ENCODE measurements around the gene AGBL5.

Gene AGBL5

DNA sequence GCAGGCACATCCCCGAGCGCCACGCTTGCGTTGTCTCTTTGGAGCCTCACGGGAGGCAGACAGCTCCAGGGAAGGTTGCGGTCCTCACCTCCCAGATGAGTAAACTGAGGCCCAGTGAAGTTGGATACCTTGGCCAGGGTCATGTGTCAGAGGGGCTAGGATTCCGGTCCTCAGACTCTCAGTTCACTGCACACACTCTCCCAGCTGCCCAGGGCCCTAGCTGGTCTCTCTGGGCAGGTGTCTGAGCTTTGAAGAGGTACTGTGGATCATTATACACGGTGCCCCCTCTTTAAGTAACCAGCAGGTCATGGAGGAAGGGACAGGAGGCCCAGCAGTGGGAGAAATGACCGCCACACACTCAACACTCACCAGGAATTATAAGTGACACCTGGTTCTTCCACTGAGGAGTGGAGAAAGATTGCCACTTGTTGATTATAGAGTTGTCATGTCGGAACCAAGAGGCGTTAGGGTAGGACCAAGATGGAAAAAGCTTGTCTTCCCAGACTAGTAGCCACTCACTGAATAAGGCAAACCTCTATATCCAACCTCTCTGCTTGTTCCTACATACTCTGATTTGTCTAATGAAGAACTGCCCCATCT lies 18.1 kb upstream of the AGBL5 start:
- ATAC-seq (replicated peaks), result peak; percentile 5 to 14

DNA sequence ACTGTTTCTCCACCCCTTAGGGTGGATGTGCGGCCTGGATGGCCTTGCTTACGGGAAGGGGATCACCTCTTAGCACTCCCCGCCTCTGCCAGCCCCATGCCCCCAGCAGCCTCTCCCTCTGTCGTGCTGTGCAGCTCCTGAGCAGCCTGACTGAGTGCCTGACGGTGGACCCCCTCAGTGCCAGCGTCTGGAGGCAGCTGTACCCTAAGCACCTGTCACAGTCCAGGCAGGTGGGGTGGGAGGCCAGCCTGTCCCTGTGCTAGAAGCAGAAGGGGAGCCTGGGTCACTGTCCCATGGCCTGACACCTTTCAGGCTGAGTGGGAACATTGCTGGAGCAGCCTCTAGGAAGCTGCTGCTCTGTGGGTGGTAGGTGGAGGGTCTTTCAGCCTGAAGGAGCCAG lies 13.5 kb upstream of the AGBL5 start:
- DNase-seq (no peak), ATAC-seq (replicated peaks) (no peak)
- H3K9me3 Mint-ChIP-seq, result no peaks in the 10 kb centered on the region
- H3K27ac Mint-ChIP-seq, result no peak overlapping the region
- H3K4me3 Mint-ChIP-seq, result no peak overlapping the region
- H3K36me3 Mint-ChIP-seq, result peaks cover 65 to 79% of the 10 kb centered on the region in 2 donors
- H3K27me3 Mint-ChIP-seq, result no peaks in the 10 kb centered on the region
- peaks cover 41 to 69% of the 10 kb centered on the region in 2 donors for H3K4me1 Mint-ChIP-seq

More for the DNA sequence above, 18.1 kb upstream of the AGBL5 start:
- Mint-ChIP-seq H3K36me3 (peaks cover 42 to 61% of the 10 kb centered on the region in 2 donors), H3K4me3 (peak overlapping the region; percentile 92 to 97), H3K4me1 (peaks cover 28 to 58% of the 10 kb centered on the region in 2 donors), H3K27ac (peak overlapping the region; percentile 92), H3K27me3 (no peaks in the 10 kb centered on the region), H3K9me3 (no peaks in the 10 kb centered on the region)
- DNase-seq, result no peak

DNA sequence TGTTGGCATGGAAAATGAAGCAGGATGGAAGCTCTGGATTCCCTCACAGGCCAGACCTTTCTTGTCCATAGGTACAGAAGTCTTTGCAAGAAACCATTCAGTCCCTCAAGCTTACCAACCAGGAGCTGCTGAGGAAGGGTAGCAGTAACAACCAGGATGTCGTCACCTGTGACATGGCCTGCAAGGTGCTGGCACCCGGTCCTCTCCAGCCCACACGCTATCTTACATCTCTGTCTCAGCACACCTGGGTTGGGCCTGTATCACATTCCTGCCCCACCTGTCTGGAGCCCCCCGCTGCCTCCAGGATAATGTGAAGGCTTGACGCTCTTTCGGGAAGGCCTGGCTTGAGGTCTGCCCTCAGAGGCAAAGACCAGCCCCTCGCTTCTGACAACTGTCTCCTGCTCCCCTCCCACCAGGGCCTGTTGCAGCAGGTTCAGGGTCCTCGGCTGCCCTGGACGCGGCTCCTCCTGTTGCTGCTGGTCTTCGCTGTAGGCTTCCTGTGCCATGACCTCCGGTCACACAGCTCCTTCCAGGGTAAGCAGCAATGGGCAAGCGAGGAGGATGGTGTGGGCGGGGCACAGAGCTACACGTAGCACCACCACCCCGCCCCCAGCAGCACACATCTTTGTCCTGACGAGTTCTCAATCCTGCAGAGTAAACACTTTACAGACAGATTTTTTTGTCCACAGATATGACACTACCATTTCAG lies 12.7 kb upstream of the AGBL5 start:
- H3K27ac Mint-ChIP-seq, result no peak overlapping the region
- H3K36me3 Mint-ChIP-seq, result peaks cover 65 to 78% of the 10 kb centered on the region in 2 donors
- H3K9me3 Mint-ChIP-seq, result no peaks in the 10 kb centered on the region
- ATAC-seq (replicated peaks), result no peak
- DNase-seq, result no peak
- H3K4me3 Mint-ChIP-seq, result no peak overlapping the region
- peaks cover 40 to 63% of the 10 kb centered on the region in 2 donors for H3K4me1 Mint-ChIP-seq
- no peaks in the 10 kb centered on the region for H3K27me3 Mint-ChIP-seq

DNA sequence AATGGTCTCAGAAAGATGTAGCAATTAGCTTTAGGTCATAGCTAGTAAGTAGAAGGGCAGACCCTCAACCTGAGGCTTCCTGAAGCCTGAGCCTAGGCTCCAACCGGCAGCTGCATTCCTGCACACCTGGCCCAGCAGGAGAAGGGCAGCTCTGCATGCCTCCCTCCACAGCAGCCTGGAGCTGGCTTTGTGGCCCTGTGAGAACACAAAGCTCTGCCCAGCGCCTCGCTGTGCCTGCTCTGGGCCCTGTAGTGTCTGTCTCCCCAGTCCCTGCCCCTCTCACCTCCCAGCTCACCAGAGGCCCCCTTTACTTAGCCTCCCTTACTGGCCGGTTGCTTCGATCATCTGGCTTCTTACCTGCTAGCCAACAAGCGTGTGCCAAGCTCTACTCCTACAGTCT lies 12.0 kb upstream of the AGBL5 start:
- Mint-ChIP-seq H3K36me3 (peaks cover 61 to 72% of the 10 kb centered on the region in 2 donors), H3K4me3 (no peak overlapping the region), H3K9me3 (no peaks in the 10 kb centered on the region), H3K27me3 (no peaks in the 10 kb centered on the region), H3K27ac (peak overlapping the region; percentile 47), H3K4me1 (peaks cover 35 to 57% of the 10 kb centered on the region in 2 donors)
- DNase-seq (no peak), ATAC-seq (replicated peaks) (no peak)

DNA sequence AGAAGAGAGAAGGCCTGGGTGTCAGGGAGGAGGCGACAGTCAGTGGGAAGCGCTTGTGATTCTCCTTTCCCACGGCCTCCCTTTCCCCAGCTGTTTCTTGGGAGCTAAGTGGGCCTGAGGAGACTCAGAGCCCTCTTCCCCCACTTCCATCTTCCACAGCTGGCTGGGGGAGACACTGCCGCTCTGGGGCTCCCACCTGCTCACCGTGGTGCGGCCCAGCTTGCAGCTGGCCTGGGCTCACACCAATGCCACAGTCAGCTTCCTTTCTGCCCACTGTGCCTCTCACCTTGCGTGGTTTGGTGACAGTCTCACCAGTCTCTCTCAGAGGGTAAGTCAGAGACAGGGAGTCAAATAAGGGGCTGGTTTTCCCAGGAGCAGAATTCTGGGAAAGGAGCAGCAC lies 11.6 kb upstream of the AGBL5 start:
- DNase-seq, result no peak
- H3K27me3 Mint-ChIP-seq, result no peaks in the 10 kb centered on the region
- ATAC-seq (replicated peaks), result no peak
- no peaks in the 10 kb centered on the region for H3K9me3 Mint-ChIP-seq
- H3K36me3 Mint-ChIP-seq, result peaks cover 60 to 76% of the 10 kb centered on the region in 2 donors
- H3K27ac Mint-ChIP-seq, result peak overlapping the region; percentile 47
- no peak overlapping the region for H3K4me3 Mint-ChIP-seq
- peaks cover 34 to 52% of the 10 kb centered on the region in 2 donors for H3K4me1 Mint-ChIP-seq

DNA sequence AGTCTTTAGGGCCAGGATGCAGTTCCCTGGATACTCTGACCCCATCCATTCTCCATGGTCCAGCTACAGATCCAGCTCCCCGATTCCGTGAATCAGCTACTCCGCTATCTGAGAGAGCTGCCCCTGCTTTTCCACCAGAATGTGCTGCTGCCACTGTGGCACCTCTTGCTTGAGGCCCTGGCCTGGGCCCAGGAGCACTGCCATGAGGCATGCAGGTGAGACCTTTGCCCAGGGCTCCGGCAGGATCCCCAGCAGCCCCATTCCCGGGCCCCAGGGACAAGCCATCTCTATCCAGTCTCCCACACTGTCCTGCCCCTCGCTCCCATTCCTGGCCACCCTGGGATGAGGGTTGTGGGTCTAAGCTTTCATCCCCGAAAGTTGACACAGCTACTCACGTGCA lies 11.2 kb upstream of the AGBL5 start:
- DNase-seq, result no peak
- H3K36me3 Mint-ChIP-seq, result peaks cover 56 to 76% of the 10 kb centered on the region in 2 donors
- no peak for ATAC-seq (replicated peaks)
- H3K27ac Mint-ChIP-seq, result peak overlapping the region; percentile 94
- no peaks in the 10 kb centered on the region for H3K27me3 Mint-ChIP-seq
- H3K4me3 Mint-ChIP-seq, result no peak overlapping the region
- no peaks in the 10 kb centered on the region for H3K9me3 Mint-ChIP-seq
- peaks cover 32 to 48% of the 10 kb centered on the region in 2 donors for H3K4me1 Mint-ChIP-seq

DNA sequence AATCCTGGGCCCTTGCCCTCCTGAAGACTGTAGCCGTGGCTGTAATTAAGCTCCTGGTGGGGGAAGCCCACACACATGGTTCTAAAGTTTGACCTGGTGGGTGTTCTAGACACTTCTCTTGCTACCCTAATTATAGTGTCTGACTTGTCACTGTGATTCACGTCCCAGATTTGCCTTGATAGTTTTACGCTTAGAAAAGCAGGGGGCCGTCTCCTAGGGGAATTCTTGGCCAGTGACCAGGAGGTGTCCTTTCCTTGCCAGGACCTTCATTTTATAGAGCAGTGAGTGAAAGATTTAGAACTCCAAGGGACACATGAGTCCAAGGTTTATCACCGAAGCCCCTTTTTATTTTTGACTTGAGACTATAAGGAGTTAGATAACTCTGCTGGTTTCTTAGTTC lies 9.7 kb upstream of the AGBL5 start:
- no peak for DNase-seq
- Mint-ChIP-seq H3K4me1 (peaks cover 32 to 46% of the 10 kb centered on the region in 2 donors), H3K27me3 (no peaks in the 10 kb centered on the region)

DNA sequence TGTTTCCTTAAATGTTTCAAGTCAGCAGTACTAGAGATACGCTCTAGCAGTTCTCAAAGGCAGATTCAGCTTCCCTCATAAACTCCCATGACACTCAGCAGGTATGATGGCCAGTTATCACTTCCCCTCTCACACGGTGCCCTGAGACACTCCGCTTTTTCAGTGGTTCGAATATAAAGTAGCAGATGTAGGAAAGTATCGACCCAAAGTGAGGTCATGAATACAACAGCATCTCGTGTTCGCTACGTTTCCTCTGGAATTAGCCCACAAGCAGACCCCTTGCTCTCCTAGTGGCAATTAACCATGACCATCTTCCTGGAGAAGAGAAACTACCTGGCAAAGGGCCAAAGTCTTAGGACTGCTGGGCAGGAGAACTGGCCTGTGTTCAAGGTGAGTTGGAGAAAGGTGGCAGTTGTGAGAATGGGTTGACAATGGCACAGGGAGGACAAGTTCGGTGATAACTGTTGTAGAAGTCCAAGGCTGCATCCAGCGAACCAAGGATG lies 9.3 kb upstream of the AGBL5 start:
- peaks cover 42 to 58% of the 10 kb centered on the region in 2 donors for H3K36me3 Mint-ChIP-seq
- peak overlapping the region; percentile 94 for H3K27ac Mint-ChIP-seq
- H3K27me3 Mint-ChIP-seq, result no peaks in the 10 kb centered on the region
- peaks cover 32 to 46% of the 10 kb centered on the region in 2 donors for H3K4me1 Mint-ChIP-seq
- ATAC-seq (replicated peaks), result peak; percentile 99
- H3K9me3 Mint-ChIP-seq, result no peaks in the 10 kb centered on the region
- H3K4me3 Mint-ChIP-seq, result peak overlapping the region; percentile 66 to 72
- peak; percentile 58 for DNase-seq

More for the DNA sequence above, 9.7 kb upstream of the AGBL5 start:
- no peaks in the 10 kb centered on the region for H3K9me3 Mint-ChIP-seq
- H3K36me3 Mint-ChIP-seq, result peaks cover 46 to 62% of the 10 kb centered on the region in 2 donors
- ATAC-seq (replicated peaks), result peak; percentile 67 to 71
- peak overlapping the region; percentile 66 to 72 for H3K4me3 Mint-ChIP-seq
- H3K27ac Mint-ChIP-seq, result peak overlapping the region; percentile 94

DNA sequence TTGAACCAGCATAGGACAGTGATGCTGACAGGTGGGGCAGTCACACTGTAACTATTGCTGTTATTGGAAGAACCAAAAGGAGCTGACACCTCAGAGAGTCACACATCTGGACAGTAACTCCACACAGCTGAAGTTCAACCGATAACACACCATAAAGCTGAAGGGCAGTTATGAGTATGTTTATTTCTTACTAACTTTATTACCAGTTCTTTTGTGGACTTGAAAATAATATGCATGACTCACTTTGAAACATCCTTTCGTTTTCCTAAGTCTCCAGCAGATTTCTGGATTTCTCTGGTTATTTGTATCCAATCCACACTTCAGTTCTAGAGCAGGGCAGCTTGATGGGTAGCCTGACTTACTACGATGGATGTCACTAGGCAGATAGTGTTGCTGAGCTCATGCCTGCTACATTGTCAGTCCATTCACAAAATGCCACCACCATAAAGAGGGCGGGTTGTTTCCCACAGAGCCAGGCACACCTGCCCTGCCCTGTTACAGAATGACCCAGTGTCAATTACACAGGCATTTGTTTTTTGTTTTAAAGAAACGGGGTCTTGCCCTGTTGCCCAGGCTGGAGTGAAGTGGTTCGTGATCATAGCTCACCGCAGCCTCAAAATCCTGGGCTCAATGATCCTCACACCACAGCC lies 8.4 kb upstream of the AGBL5 start:
- Mint-ChIP-seq H3K4me1 (peaks cover 34 to 53% of the 10 kb centered on the region in 2 donors), H3K27ac (no peak overlapping the region), H3K9me3 (no peaks in the 10 kb centered on the region), H3K4me3 (no peak overlapping the region), H3K36me3 (peaks cover 33 to 49% of the 10 kb centered on the region in 2 donors), H3K27me3 (no peaks in the 10 kb centered on the region)
- DNase-seq (no peak), ATAC-seq (replicated peaks) (no peak)

DNA sequence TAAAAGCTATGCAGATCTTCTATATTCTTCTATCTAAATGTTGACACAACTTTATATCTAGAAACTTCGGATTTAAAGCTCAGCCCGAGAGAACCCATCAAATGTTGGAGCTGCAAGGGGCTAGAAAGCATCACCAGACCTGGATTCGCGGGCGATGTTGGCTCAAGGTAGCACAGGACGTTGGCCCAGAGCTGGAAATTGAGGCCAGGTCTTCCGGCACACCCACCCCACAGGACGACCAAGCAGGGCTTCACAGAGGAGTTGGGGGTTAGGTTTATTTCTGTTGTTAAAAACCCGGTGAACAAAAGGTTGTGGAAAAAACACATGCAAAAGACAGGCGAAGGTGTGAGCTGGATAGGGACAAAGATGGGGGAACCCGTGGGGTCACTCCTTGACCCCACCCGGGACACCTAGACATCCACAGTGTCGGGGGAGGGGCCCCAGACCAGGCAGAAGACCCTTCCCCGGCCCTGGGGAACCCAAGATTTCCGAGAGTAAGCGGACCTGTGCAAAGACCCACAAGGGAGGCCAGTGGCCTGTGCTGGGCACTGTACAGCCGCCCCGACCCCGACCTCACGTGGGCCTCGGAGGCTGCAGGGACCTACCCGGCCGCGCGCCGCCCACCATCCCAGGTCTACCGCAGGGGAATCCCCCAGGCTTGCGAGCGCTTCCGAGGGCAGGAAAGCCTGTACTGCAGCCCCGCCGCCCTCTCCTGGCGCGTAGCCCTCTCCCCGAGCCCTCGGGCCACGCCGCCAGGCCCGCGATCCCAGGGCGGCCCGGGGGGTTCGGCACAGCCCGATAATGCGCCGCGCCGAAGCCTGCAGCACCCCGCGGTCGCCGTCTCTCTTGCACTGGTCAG lies 1.8 kb upstream of the AGBL5 start:
- Mint-ChIP-seq H3K4me3 (peak overlapping the region; percentile 91 to 94), H3K36me3 (peaks cover 19 to 34% of the 10 kb centered on the region in 2 donors), H3K27me3 (peaks cover 9 to 12% of the 10 kb centered on the region in 2 donors), H3K9me3 (peaks cover 1 to 7% of the 10 kb centered on the region in 2 donors), H3K4me1 (peaks cover 25 to 42% of the 10 kb centered on the region in 2 donors), H3K27ac (peak overlapping the region; percentile 100)
- DNase-seq (peak; percentile 63), ATAC-seq (replicated peaks) (peak; percentile 27 to 34)

DNA sequence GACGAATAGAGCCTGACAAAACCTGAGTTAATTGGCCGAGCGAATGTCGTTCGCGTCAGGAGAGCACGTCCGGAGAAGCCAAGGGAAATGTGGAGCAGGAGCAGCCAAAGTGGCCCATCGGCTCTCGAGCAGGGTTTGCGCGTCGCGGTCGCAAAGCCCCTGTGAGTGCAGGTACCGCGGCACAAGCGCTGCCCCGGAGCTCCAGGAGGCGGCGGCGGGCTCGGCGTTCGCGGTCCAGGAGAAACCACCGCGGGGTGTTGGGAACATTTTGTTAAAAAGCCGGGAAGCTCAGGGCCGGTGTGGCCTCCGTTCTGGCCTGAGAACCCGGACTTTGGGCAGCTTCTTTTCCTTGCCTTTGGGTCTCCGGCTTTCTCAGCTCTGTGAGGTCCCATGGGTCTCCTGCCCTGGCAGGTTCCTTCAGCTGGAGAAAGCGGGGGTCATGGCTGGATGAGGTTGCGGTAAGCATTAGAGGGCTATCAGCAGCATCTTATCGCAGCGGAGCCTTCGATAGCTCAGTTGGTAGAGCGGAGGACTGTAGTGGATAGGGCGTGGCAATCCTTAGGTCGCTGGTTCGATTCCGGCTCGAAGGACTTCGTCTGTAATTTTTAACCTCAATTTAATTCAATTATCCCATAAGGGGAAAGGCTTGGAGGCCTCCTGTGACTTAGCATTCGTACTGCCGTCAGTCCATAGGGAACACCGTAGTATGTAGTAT lies 1.0 kb upstream of the AGBL5 start:
- H3K36me3 Mint-ChIP-seq, result peaks cover 22 to 34% of the 10 kb centered on the region in 2 donors
- ATAC-seq (replicated peaks) (peak; percentile 70 to 74), DNase-seq (peak; percentile 92)
- peaks cover 1 to 7% of the 10 kb centered on the region in 2 donors for H3K9me3 Mint-ChIP-seq
- peak overlapping the region; percentile 91 to 94 for H3K4me3 Mint-ChIP-seq
- H3K4me1 Mint-ChIP-seq, result peaks cover 25 to 42% of the 10 kb centered on the region in 2 donors
- peaks cover 9 to 12% of the 10 kb centered on the region in 2 donors for H3K27me3 Mint-ChIP-seq
- peak overlapping the region; percentile 100 for H3K27ac Mint-ChIP-seq

DNA sequence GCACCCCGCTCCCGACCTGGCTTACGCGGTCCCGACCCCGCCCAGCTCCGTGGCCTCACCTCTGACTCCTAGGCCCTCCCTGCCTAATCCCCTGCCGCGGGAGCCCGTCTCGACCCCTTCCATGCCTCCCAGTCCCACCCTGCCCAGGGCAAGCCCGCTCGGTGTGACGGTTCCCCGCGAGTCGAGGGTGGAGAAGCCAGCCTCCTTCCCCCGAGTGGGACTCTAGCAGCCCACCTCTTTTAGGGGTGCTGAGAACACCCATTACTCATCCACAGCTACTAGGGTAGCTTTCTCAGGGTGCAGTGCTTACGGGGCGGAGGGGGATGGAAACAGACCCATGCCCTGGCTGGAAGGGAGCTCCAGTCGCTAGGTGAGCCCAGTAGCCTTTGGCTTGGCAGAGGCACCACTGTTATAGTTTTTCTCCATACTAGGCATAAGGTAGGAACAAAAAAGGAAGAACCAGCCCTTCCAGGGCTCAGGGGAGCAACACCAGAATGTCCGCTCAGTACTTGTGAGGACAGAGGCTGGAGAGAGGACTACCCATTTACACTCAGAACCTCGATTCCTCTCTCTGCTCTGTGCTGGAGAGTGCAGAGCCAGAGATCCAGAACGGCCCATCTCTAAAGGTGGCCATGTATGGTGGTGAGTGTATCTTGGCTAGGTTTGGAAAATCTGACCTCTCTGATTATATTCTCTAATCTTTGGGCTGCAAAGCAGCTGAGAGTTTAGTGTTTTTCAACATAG lies 606 bp downstream of the AGBL5 start:
- DNase-seq, result no peak
- Mint-ChIP-seq H3K27ac (peak overlapping the region; percentile 92), H3K27me3 (peaks cover 9 to 12% of the 10 kb centered on the region in 2 donors), H3K36me3 (peaks cover 26 to 45% of the 10 kb centered on the region in 2 donors), H3K9me3 (peaks cover 1 to 7% of the 10 kb centered on the region in 2 donors), H3K4me3 (peak overlapping the region; percentile 91 to 94), H3K4me1 (peaks cover 25 to 42% of the 10 kb centered on the region in 2 donors)
- no peak for ATAC-seq (replicated peaks)

All from stimulated activated naive B cell treated with anti-CD40 and anti-IgM and Interleukin-4, amounts not matched to agents 10 μg/mL and 1 μg/mL and 100 μg/mL, for 72 hours (primary cell).